Renal cortical epithelial cell (primary cell): ENCODE data around the gene RAB11FIP2. TPM values are rescaled to one million over a fixed set of nuclear protein-coding genes. Genes with fewer than 3 reads are reported as not detected.
A peak's percentile ranks its signal among the peaks of the same experiment; 100 is the strongest.
"Not testable (repeated sequence)": the region's sequence is repeated elsewhere in the genome, so short reads cannot be mapped to it uniquely, and the experiment has no call there.

Source experiments
- DNase-seq: peaks from one replicate; pipeline ENCODE4 v3.0.0-alpha.2; 2011; ENCODE audit warnings: low read depth
- total RNA-seq: library from RNA; depleted of rRNA; stranded (reverse); fragments of >200 nt; gene quantifications from 2 replicates; pipeline ENCODE4 v1.2.3, GENCODE V29; 2014

RAB11FIP2 gene
- 24.1 and 61.3 TPM in 2 replicates for total RNA-seq

- peak; percentile 73 for DNase-seq
Measured at GRCh38 chr10:118046395-118047156, at the start of gene RAB11FIP2. RAB11FIP2 (minus strand) TSS chr10:118046941; CDS start chr10:118046163, 778 bp downstream.

DNA sequence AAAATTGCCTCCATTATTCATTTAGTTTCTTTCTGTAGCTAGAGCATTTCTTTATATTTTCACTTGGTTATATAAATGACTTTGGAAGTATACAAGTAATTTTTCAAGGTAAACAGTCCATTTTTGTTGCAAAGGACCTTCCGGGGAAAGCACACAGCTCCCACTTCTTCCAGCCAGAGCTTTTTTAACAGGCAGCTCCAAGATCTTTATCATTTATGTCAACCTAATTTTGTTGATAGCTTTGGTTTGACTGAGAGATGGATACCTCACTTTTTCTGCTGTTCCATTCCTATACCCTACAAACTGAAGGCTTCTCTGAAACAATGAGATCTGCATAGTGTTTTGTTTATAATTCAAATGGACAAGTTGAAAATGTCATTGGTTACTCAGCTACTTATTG lies 49.3 kb upstream of the RAB11FIP2 start:
- DNase-seq, result no peak

DNA sequence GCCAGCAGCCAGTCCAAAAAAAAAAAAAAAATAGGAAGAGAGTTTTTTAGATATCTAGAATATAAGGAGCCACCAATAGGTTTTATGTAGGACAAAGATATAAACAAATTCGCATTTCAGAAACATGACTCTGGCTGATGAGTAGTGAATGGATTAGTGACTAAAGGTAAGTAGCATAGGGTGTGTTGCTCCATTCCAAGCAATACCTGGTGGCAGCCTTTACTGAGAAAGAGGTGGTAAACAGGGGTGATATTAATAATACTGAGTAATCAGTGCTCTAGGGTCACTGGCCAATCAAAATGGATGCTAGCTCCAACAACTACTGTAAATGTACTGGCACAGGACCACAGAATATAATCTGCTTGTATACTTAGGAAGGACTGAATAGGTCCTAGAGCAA lies 45.5 kb upstream of the RAB11FIP2 start:
- no peak for DNase-seq

DNA sequence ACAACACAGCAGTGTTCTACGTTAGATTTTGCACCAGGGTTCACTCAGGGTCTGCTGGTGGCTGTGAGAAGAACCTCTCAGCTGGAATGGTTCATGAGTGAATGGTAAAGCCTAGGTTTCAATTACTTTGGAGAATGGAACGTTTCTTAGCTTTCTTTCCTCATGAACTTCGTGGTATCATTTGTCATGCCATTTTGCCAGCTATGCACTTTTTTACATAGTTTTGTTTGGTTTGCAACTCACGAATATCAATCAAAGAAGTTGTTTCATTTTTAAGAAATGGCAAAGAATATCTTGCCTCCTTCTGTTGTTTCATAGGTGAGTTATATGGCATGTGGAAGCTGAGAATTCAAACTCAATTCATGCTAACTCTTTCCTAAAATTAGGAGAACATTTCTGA lies 34.1 kb upstream of the RAB11FIP2 start:
- DNase-seq, result no peak

GRCh38 chr10:118076705-118077104 lies 30.0 kb upstream of the RAB11FIP2 start:
- DNase-seq, result no peak

- no peak for DNase-seq
Measured at GRCh38 chr10:118072840-118073239, 26.1 kb upstream of the RAB11FIP2 start.

DNA sequence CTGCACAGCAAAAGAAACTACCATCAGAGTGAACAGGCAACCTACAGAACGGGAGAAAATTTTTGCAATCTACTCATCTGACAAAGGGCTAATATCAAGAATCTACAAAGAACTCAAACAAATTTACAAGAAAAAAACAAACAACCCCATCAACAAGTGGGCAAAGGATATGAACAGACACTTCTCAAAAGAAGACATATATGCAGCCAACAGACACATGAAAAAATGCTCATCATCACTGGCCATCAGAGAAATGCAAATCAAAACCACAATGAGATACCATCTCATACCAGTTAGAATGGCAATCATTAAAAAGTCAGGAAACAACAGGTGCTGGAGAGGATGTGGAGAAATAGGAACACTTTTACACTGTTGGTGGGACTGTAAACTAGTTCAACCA lies 20.6 kb upstream of the RAB11FIP2 start:
- DNase-seq, result not testable (repeated sequence)

GRCh38 chr10:118062798-118063238 lies 16.1 kb upstream of the RAB11FIP2 start:
- DNase-seq, result no peak

- no peak for DNase-seq
Measured at GRCh38 chr10:118058371-118058770, 11.6 kb upstream of the RAB11FIP2 start.

DNA sequence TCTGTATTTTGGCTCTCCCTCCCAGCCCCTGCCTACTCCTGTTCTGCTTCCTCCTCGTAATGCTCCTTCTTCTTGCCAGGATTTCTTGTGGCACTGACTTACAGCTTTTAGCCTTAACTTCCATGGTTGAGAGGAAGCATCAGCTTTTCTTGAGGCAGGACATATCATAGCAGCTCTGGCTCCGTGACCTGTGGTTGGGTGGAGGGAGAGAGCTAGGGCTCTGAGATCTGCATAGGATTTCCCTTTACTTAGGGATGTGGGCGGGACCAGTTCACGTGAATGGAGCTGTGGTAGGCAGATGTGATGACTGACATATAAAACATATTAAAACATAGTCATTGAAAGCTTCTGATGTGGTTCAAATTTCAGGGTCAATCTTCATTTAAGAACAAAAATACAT lies 10.6 kb upstream of the RAB11FIP2 start:
- DNase-seq, result no peak

DNA sequence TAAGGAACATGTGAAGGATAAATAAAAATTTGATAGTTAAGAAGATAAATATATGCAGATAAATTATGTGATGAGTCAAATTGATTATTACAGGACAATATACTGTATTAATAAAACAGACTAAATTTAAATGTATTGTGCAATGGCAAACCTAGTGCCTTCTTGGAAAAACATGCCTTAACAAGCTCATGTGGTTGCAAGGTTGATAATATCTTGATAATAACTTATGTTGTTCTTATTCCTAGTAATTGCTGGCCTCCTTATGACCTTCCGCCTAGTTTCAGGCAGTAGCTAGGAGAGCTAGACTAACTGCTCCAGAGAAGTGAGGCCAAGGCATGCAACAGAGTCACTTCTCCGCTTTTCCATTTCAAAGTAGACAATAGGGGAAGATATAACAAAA lies 7.6 kb upstream of the RAB11FIP2 start:
- DNase-seq, result no peak

DNA sequence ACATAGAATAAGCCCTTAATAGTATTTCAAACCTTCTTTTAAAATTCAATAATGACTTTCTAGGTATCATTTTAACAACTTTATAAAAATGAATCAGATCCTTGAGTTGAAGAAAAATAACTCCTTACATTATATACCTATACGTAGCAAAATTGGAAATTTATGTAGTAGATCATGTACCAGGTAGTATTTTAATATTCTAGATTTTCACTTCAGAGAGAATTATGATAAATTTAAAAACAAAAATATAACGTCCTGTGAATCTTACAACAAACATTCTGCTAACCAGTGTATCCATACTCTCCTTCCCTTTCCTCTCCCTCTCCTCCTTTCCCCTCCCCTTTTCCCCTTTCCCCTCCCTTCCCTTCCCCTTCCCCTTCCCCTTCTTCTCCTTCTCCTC lies 6.1 kb upstream of the RAB11FIP2 start:
- DNase-seq, result no peak

- no peak for DNase-seq
Measured at GRCh38 chr10:118047880-118048279, 1.1 kb upstream of the RAB11FIP2 start.

GRCh38 chr10:118047157-118047719 lies 497 bp upstream of the RAB11FIP2 start:
- DNase-seq, result no peak

- peak; percentile 52 for DNase-seq
Measured at GRCh38 chr10:118045837-118046394, 825 bp downstream of the RAB11FIP2 start.

DNA sequence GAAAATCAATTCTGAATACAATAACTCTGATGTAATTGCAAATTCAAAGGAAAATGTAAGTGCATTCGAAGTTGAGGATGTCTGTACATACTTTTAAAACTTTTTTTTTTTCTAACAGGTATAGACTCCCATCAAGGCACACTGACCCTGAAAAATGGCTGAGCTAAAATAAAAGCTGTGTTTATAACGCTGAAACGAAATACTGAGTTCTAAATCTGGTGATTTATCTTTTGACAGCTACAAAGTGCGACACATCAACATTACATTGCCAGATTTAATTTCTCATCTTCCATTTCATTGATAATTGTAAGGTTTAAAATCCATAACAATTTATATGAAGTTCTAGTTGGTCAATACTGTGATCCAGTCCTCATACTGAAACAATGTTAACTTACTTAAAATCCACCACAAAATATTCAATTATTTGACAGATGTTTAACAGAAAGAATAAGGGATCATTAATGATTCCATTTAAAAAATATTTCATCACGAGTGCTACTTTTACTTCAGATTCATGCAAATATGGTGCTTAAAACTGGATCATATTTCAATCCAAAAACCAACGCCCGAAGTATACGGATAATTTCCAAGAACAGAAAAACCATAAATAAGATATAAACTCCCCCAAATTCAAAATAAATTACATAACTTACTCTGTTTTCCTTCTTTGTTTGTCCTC lies 1.4 kb downstream of the RAB11FIP2 start:
- no peak for DNase-seq

GRCh38 chr10:118042827-118043242 lies 3.9 kb downstream of the RAB11FIP2 start:
- DNase-seq, result no peak

GRCh38 chr10:118042336-118042735 lies 4.4 kb downstream of the RAB11FIP2 start:
- no peak for DNase-seq

GRCh38 chr10:118041316-118041715 lies 5.4 kb downstream of the RAB11FIP2 start:
- DNase-seq, result peak; percentile 79

GRCh38 chr10:118036281-118036875 lies 10.4 kb downstream of the RAB11FIP2 start:
- no peak for DNase-seq

DNA sequence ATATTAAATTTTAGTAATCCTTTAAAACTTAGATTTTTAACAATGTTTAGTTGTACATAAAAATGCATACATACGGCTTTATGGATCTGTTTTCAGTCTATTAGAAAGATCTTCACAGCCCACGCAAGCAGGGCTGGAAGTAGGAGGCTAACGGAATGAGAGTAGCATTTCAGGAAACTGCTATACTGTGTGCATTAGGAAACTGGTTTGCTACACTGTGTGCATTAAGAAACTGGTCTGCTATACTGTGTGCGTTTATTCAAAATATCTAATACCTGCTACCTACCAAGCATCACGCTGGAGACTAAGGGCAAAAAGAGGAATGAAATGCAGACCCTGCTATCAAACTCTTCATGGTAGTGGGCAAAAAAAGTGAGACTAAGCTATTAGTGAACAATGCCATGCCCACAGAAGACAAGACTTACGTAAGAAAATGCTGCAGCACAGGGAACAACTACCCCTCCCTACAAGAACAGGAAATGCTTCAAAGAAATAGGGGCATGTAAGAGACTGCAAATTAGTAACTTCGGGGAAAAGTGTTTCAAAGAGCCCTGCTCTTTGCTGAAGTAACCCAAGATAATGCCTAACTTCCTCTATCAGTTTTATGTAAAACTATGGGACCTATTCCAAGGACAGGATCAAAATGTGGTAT lies 11.3 kb downstream of the RAB11FIP2 start:
- peak; percentile 49 for DNase-seq
